H1 (cell line): ENCODE results near the gene UBAP2.

Source experiments
- CHD1 ChIP-seq: IDR thresholded peaks from 2 replicates; pipeline ENCODE4 v1.6.1; 2012; ENCODE audit warnings: low read depth, low read length, improper control_type of control experiment
- CHD2 ChIP-seq: IDR thresholded peaks from 2 replicates; pipeline ENCODE4 v1.6.1; 2012; ENCODE audit warnings: low read length, improper control_type of control experiment
- CREB1 ChIP-seq: IDR thresholded peaks from 2 replicates; pipeline ENCODE4 v1.6.1; 2012; ENCODE audit warnings: inconsistent platforms
- CTCF ChIP-seq, 3 experiments: IDR thresholded peaks; 1 replicate in 2 of 3; 2 replicates in 1 of 3; pipeline versions ENCODE4 v1.5.1 to v1.6.1; 2011; ENCODE audit warnings: low read length in 3 of 3, mild to moderate bottlenecking in 3 of 3, inconsistent platforms in 2 of 3, low read depth in 1 of 3, moderate library complexity in 1 of 3; ENCODE audit not compliant: insufficient read depth in 1 of 3; ENCODE audit errors: control extremely low read depth in 1 of 3
- EGR1 ChIP-seq: IDR thresholded peaks from 2 replicates; pipeline ENCODE4 v1.6.1; 2011; ENCODE audit warnings: low read depth, low read length, borderline replicate concordance
- FOSL1 ChIP-seq: IDR thresholded peaks from 2 replicates; pipeline ENCODE4 v1.6.1; 2011; ENCODE audit warnings: mild to moderate bottlenecking, low read depth, low read length, moderate library complexity; ENCODE audit not compliant: insufficient read depth
- GTF2F1 ChIP-seq: IDR thresholded peaks from 2 replicates; pipeline ENCODE4 v1.6.1; 2012; ENCODE audit warnings: low read depth, low read length, improper control_type of control experiment, borderline replicate concordance
- JUND ChIP-seq: IDR thresholded peaks from 2 replicates; pipeline ENCODE4 v1.6.1; 2011; ENCODE audit warnings: mild to moderate bottlenecking, improper control_type of control experiment, low read length
- POLR2A ChIP-seq, 2 experiments: IDR thresholded peaks; 1 replicate in 1 of 2; 2 replicates in 1 of 2; pipeline ENCODE4 v1.6.1; 2011; ENCODE audit warnings: low read depth in 2 of 2, low read length in 2 of 2, mild to moderate bottlenecking in 2 of 2; ENCODE audit errors: control extremely low read depth in 1 of 2
- POLR2AphosphoS5 ChIP-seq: IDR thresholded peaks from 2 replicates; pipeline ENCODE4 v1.6.1; 2011; ENCODE audit warnings: low read depth, low read length
- TAF1 ChIP-seq: IDR thresholded peaks from 2 replicates; pipeline ENCODE4 v1.6.1; 2011; ENCODE audit warnings: mild to moderate bottlenecking, low read depth, low read length
- TF ChIP-seq, protein P1 (sequence below): IDR thresholded peaks from 2 replicates; pipeline ENCODE4 v1.6.1; 2012; ENCODE audit warnings: inconsistent platforms

GRCh38 chr9:33939924-33940874, 108.5 kb downstream of the UBAP2 start:
- TF ChIP-seq POLR2AphosphoS5 (no peak), EGR1 (no peak), CHD1 (no peak), GTF2F1 (no peak), CHD2 (no peak), CTCF (IDR thresholded peaks at IDR 0.05; ENCODE audit: control extremely low read depth in 1 of 3, insufficient read depth in 1 of 3, low read depth in 1 of 3, low read length in 3 of 3) (no peak), POLR2A (IDR thresholded peaks at IDR 0.05; ENCODE audit: control extremely low read depth in 1 of 2, low read depth in 2 of 2, low read length in 2 of 2) (no peak), FOSL1 (no peak), CREB1 (no peak), JUND (no peak), TAF1 (no peak)
- TF ChIP-seq, protein P1, sequence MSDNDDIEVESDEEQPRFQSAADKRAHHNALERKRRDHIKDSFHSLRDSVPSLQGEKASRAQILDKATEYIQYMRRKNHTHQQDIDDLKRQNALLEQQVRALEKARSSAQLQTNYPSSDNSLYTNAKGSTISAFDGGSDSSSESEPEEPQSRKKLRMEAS: no peak
